Pericardium fibroblast (primary cell): ENCODE results near the gene ITPR2. TPM values are rescaled to one million over a fixed set of nuclear protein-coding genes. Genes with fewer than 3 reads are reported as not detected.

Experiments
- total RNA-seq: library from RNA; depleted of rRNA; stranded (reverse); fragments of >200 nt; gene quantifications from 2 replicates; pipeline ENCODE4 v1.2.3, GENCODE V29; 2015

The ITPR2 gene
- total RNA-seq = 10.6 and 10.9 TPM in 2 replicates

DNA sequence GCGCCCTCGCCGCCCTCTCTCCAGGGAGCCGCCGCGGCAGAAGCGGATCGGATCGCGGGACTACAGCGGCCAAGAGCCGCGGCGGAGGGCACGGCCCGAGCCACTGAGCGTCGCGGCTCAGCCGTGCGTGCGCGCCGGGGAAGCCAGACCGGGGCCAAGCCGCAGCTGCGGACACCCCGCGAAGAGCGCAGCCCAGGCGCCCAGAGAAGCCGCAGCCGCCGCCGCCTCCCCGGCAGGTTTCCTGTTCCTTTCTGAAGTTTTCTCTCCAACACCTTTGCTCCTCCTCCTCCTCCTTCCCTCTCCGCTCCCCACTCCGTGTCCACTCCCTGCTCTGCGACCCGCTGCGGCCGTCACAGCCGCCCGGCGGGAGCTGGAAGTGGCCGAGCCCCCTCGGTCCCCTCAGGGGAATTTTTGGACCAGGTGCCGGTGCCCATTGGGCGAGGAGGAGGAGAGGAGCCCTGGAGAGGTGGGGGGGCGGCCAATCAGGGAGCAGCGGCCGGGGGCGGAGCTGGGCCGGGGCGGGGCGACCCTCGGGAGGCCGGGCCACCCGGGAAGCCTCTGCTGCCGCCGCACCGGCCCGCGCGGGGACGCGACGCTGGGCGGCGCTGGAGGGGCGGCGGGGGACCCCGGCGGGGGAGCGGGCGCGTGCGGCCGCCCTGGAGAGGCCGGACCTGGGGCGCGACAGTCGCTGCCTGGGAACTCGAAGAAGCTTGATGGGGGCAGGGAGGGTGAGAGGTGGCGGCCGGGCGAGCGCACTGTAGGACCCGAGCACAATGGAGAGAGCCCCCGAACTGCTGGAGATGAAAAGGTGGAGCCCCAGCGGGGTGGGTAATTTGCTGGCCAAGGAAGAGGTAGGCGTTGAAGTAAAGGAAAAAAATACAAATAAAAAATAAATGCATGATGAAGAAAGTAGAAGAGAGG lies at the start of gene ITPR2:
Gene ITPR2, minus strand, starts transcription at position 373 of the 921 bp plus-strand sequence. CDS start 413 bp downstream, outside the sequence.

Other genes starting within 250 kb of the ITPR2 start
- gene INTS13, start 104.8 kb upstream of the ITPR2 start, total RNA-seq = 23.4 and 50.8 TPM in 2 replicates
- gene FGFR1OP2, start 105.3 kb upstream of the ITPR2 start, total RNA-seq = 37.1 and 39.3 TPM in 2 replicates
- gene TM7SF3, start 181.2 kb upstream of the ITPR2 start, total RNA-seq = 25.7 and 53.9 TPM in 2 replicates
- gene MED21, start 189.4 kb upstream of the ITPR2 start, total RNA-seq = 29.1 and 92.4 TPM in 2 replicates
- not detected in 2 replicates for gene C12orf71, start 249.4 kb upstream of the ITPR2 start, total RNA-seq